BLaER1 (cell line): ENCODE measurements around the gene FTH1.
"Not testable (repeated sequence)": the region's sequence is repeated elsewhere in the genome, so short reads cannot be mapped to it uniquely, and the experiment has no call there.

ENCODE experiments used
- H3K27ac ChIP-seq: shearing (Covaris generic); formaldehyde crosslinking; 2 replicates; pipeline ENCODE4 v1.8.1; 2022
- H3K27me3 ChIP-seq: shearing (Covaris generic); formaldehyde crosslinking; 2 replicates; pipeline ENCODE4 v1.8.1; 2022
- H3K36me3 ChIP-seq: shearing (Covaris generic); formaldehyde crosslinking; 2 replicates; pipeline ENCODE4 v1.8.1; 2022
- H3K4me1 ChIP-seq: shearing (Covaris generic); formaldehyde crosslinking; 2 replicates; pipeline ENCODE4 v1.8.1; 2022
- H3K4me2 ChIP-seq: shearing (Covaris generic); formaldehyde crosslinking; 2 replicates; pipeline ENCODE4 v1.8.1; 2022
- H3K4me3 ChIP-seq: shearing (Covaris generic); formaldehyde crosslinking; 2 replicates; pipeline ENCODE4 v1.8.1; 2022
- H3K9ac ChIP-seq: shearing (Covaris generic); formaldehyde crosslinking; 2 replicates; pipeline ENCODE4 v1.8.1; 2022
- H3K9me3 ChIP-seq: shearing (Covaris generic); formaldehyde crosslinking; 2 replicates; pipeline ENCODE4 v1.8.1; 2022
- H4K20me1 ChIP-seq: shearing (Covaris generic); formaldehyde crosslinking; 2 replicates; pipeline ENCODE4 v1.8.1; 2022
- Cebpa-rat ChIP-seq: shearing (Covaris generic); IDR thresholded peaks from 2 replicates; pipeline ENCODE4 v1.8.1; 2022

FTH1 gene

DNA sequence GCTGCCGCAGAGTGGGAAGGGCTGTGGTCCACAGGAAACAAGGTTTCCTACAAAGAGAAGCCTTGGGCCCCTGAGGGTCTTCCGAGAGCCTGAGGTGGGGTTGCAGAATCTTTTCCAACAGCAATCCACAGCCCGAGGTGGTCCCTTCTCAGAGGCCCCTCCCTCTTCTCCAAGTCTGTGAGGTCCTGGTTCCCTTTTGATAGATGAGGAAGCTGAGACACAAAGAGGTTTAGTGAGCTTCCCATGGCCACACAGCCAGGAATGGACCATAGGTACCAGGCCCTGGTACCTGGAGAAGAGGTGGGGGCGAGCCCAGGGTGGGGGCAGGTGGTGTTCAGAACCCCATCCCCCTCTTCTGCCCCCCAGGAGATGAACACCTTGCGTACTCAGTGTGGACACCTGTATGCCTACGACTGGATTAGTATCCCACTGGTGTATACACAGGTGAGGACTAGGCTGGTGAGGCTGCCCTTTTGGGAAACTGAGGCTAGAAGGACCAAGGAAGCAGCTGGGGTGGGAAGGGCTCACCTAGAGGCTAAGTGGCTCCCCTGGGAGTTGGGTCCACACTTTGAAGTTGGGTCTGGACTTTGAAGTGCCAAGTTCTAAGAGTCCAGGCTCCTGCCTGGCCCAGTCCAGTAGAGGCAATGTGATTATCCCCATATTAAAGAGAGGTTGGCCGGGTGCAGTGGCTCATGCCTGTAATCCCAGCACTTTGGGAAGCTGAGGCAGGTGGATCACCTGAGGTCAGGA is 10.2 kb downstream of the FTH1 start:
- Histone ChIP-seq H3K4me2 (no peak overlapping the region), H3K36me3 (no peaks in the 10 kb centered on the region), H3K4me1 (peaks cover 5% of the 10 kb centered on the region), H4K20me1 (no peaks in the 10 kb centered on the region), H3K4me3 (no peak overlapping the region), H3K9ac (no peak overlapping the region), H3K9me3 (no peaks in the 10 kb centered on the region), H3K27ac (no peak overlapping the region), H3K27me3 (peaks cover 26% of the 10 kb centered on the region)
- TF ChIP-seq Cebpa-rat, result no peak

GRCh38 chr11:61956191-61957020 is 11.0 kb downstream of the FTH1 start:
- TF ChIP-seq Cebpa-rat, result no peak
- peaks cover 26% of the 10 kb centered on the region for H3K27me3 ChIP-seq
- H3K27ac ChIP-seq, result no peak overlapping the region
- no peak overlapping the region for H3K4me3 ChIP-seq
- H3K9ac ChIP-seq, result no peak overlapping the region
- H4K20me1 ChIP-seq, result no peaks in the 10 kb centered on the region
- no peak overlapping the region for H3K4me2 ChIP-seq
- H3K4me1 ChIP-seq, result no peaks in the 10 kb centered on the region
- no peaks in the 10 kb centered on the region for H3K9me3 ChIP-seq
- H3K36me3 ChIP-seq, result no peaks in the 10 kb centered on the region

DNA sequence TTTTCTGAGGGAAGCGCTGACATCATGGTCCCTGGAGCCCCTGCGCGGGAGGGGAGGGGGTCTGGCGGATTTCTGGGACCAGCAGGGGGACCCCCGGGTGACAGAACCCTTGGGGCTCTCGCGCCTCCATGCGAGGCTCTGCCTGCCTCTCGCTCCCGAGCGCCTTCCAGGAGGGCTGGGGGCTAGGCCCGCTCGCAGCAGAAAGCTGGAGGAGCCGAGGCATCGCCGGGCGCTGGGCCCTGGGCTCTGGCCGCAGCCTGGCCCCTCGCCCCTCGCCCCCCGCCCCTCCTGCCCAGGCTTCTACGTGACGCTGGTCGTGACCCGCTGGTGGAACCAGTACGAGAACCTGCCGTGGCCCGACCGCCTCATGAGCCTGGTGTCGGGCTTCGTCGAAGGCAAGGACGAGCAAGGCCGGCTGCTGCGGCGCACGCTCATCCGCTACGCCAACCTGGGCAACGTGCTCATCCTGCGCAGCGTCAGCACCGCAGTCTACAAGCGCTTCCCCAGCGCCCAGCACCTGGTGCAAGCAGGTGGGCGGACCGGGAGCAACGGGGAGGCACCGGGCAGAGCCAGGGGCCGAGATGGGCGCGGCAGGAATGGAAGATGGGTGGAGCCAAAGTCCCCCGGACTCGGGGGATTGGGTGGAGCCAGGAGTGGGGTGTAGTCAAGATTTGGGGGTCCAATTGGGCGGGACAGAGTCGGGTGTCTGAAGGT is 11.9 kb downstream of the FTH1 start:
- H3K9ac ChIP-seq, result no peak overlapping the region
- no peak overlapping the region for H3K4me3 ChIP-seq
- TF ChIP-seq Cebpa-rat, result no peak
- 0 out of 2 replicates have a peak, but pooled peaks cover 2% of the 10 kb centered on the region for H3K4me1 ChIP-seq
- H3K27me3 ChIP-seq, result peaks cover 26% of the 10 kb centered on the region
- no peaks in the 10 kb centered on the region for H4K20me1 ChIP-seq
- H3K27ac ChIP-seq, result no peak overlapping the region
- H3K36me3 ChIP-seq, result no peaks in the 10 kb centered on the region
- H3K4me2 ChIP-seq, result peak overlapping the region; percentile 47
- no peaks in the 10 kb centered on the region for H3K9me3 ChIP-seq

DNA sequence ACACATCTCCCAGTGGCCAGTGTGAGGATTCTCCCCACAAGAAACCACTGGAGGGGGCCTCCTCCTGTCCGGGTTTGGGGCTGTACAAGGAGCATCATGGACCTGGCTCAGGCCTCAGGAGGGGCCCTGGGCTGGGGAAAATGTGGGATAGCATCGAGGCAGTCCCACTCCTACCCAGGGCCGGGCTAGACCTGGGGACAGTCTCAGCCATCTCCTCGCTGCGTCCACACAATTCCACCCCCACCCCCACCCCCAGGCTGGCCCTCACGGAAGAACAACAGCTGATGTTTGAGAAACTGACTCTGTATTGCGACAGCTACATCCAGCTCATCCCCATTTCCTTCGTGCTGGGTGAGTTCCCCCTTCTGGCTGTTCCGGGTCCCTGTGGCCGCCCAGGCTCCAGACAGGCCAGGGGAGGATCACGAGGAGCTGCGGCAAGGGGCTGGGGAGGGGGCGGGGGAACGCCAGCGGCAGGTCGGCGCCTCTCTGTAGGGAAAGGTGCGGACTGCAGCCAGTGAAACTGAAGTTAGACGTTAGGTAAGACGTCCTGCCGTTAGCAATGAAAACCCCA is 12.5 kb downstream of the FTH1 start:
- peaks cover 9% of the 10 kb centered on the region; the same call in 1 of the 2 replicates for H3K4me1 ChIP-seq
- no peaks in the 10 kb centered on the region for H4K20me1 ChIP-seq
- no peaks in the 10 kb centered on the region for H3K36me3 ChIP-seq
- peak overlapping the region; percentile 47 for H3K4me2 ChIP-seq
- TF ChIP-seq Cebpa-rat, result no peak
- H3K9ac ChIP-seq, result no peak overlapping the region
- H3K27me3 ChIP-seq, result peaks cover 26% of the 10 kb centered on the region
- no peak overlapping the region for H3K4me3 ChIP-seq
- no peaks in the 10 kb centered on the region for H3K9me3 ChIP-seq
- no peak overlapping the region for H3K27ac ChIP-seq

- Histone ChIP-seq H3K4me3 (no peak overlapping the region), H3K27ac (no peak overlapping the region), H3K27me3 (peaks cover 26% of the 10 kb centered on the region), H4K20me1 (no peaks in the 10 kb centered on the region), H3K9ac (no peak overlapping the region), H3K4me2 (peak overlapping the region; percentile 47; the same call in 1 of the 2 replicates), H3K36me3 (no peaks in the 10 kb centered on the region), H3K4me1 (peaks cover 10% of the 10 kb centered on the region; the same call in 1 of the 2 replicates), H3K9me3 (no peaks in the 10 kb centered on the region)
- TF ChIP-seq Cebpa-rat, result no peak
These were observed 13.2 kb downstream of the FTH1 start for GRCh38 chr11:61954106-61954850.

- H3K9ac ChIP-seq, H3K27ac ChIP-seq, H3K4me1 ChIP-seq, H3K36me3 ChIP-seq, H3K9me3 ChIP-seq, H3K4me2 ChIP-seq, H3K4me3 ChIP-seq, H4K20me1 ChIP-seq: not testable (repeated sequence)
- peaks cover 26% of the 10 kb centered on the region for H3K27me3 ChIP-seq
These were observed 13.8 kb downstream of the FTH1 start for GRCh38 chr11:61953632-61954031.

GRCh38 chr11:61952882-61953281 is 14.6 kb downstream of the FTH1 start:
- Histone ChIP-seq H3K9ac (no peak overlapping the region), H3K36me3 (no peaks in the 10 kb centered on the region), H3K4me2 (no peak overlapping the region), H3K4me3 (no peak overlapping the region), H3K9me3 (no peaks in the 10 kb centered on the region), H3K27me3 (peaks cover 26% of the 10 kb centered on the region), H4K20me1 (no peaks in the 10 kb centered on the region), H3K27ac (no peak overlapping the region), H3K4me1 (peaks cover 12% of the 10 kb centered on the region)
- no peak for TF ChIP-seq Cebpa-rat

DNA sequence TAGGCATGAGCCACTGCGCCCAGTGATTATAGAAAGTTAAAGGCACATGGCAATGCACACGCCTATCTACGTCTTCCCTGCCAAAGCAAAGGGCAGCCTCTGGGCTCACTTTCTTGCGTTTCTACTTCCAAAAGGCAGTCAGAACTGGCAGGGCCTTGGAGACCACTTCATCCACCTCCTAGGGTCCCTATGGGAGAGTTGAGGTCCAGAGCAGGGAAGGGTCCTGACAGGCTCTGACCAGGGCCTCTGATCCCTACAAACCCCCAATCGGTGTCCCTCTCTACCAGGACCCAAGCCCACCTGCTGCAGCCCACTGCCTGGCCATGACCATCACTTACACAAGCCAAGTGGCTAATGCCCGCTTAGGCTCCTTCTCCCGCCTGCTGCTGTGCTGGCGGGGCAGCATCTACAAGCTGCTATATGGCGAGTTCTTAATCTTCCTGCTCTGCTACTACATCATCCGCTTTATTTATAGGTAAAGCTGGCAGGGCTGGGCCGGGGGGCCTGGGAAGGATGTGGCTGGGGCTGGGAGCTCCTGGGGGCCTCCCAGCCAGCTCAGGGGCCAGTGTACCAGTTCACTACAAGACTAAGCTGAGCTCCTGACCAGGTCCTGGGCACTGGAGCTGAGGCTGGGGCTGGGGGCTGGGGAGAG is 15.8 kb downstream of the FTH1 start:
- Histone ChIP-seq H3K4me1 (peaks cover 21% of the 10 kb centered on the region), H3K27me3 (peaks cover 24% of the 10 kb centered on the region), H3K36me3 (no peaks in the 10 kb centered on the region), H3K4me3 (no peak overlapping the region), H3K9ac (no peak overlapping the region), H3K4me2 (no peak overlapping the region), H4K20me1 (no peaks in the 10 kb centered on the region), H3K27ac (no peak overlapping the region), H3K9me3 (no peaks in the 10 kb centered on the region)
- no peak for TF ChIP-seq Cebpa-rat
